GM18907 (cell line): ENCODE results near the gene CCNO.

ENCODE experiments used
- ATAC-seq: cut with Tn5 transposase; IDR thresholded peaks from one replicate; pipeline ENCODE4 v1.9.1; 2021; ENCODE audit warnings: mild to moderate bottlenecking, moderate library complexity; ENCODE audit not compliant: unreplicated experiment

The CCNO gene

GRCh38 chr5:55232985-55233928, at the start of gene CCNO:
CCNO (minus strand) TSS chr5:55233608; CDS start chr5:55233523, 85 bp downstream.
- peak; percentile 63 for ATAC-seq

DNA sequence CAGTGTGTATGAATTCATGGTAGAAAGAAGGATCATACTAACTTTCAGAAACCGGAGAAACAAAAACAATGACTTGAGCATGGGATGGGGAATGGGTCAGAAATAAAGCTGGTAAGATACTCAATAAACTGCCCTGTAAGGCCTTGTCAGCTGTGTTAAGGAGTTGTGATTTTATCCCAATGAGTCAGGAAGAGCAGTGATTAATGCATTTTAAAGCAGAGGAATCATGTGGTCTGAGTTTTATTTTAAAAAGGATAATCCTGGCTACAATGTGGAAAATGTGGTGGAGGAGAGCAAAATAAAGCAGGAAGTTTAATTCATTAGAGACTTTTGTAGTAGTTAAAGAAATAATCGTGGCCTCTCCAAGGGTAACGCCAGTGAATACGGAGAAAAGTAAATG, 45.4 kb upstream of the CCNO start:
- no peak for ATAC-seq

DNA sequence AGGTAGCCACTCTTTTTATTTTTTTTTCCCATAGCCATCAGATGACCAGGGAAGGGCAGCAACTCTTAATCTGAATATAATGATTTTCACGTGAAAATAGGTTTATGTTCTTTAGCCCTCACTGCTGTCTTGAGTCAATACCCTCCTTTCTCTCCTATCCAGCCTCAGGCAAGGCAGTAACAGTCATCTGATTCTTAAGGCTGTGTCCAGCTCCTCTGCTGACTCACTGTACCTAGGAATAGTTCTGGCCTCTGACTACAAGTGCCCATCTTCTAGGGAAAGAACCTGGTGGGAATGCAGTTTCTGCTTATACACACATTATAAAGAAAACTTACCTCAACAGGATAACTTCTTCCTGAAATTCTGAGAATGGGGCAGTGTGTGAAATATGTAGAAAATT, 43.4 kb upstream of the CCNO start:
- no peak for ATAC-seq

- ATAC-seq = no peak
These were observed 24.9 kb upstream of the CCNO start for GRCh38 chr5:55258339-55258738.

- no peak for ATAC-seq
These were observed 21.4 kb upstream of the CCNO start for GRCh38 chr5:55254802-55255201.

DNA sequence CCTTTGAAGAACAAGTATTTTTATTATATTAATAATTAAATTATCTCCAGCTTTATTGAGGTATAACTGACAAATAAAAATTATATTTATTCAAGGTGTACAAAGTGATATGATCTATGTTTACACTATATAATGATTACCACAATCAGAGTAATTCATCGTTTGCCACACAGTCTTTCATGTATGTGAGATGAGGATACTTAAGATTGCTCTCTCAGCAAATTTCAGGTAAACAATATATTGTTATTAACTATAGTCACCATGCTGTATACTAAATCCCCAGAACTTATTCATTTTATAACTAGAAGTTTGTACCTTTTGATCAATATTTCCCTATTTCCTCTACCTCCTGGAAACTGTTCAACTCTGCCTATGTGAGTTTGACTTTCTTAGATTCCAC, 16.7 kb upstream of the CCNO start:
- no peak for ATAC-seq

DNA sequence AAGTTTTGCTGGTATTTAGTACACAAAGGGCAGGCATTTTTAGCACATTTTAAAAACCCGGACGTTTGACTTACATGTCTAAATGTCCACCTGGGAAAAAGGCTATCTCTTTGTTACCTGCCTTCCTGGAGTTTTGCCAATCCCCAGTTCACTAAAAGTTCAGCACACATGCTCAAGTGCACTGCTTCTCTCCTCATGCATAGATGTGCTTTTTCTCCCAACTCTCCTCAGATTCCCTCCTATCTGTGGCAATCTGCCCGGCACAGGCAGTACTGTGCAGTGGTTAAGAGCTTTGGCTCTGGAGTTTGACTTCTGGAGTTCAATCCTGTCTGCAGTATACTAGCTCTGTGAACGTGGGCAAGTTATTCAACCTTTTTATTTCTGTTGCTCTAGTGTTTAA, 8.3 kb upstream of the CCNO start:
- ATAC-seq = no peak

- no peak for ATAC-seq
These were observed 3.4 kb upstream of the CCNO start for GRCh38 chr5:55236800-55237199.

DNA sequence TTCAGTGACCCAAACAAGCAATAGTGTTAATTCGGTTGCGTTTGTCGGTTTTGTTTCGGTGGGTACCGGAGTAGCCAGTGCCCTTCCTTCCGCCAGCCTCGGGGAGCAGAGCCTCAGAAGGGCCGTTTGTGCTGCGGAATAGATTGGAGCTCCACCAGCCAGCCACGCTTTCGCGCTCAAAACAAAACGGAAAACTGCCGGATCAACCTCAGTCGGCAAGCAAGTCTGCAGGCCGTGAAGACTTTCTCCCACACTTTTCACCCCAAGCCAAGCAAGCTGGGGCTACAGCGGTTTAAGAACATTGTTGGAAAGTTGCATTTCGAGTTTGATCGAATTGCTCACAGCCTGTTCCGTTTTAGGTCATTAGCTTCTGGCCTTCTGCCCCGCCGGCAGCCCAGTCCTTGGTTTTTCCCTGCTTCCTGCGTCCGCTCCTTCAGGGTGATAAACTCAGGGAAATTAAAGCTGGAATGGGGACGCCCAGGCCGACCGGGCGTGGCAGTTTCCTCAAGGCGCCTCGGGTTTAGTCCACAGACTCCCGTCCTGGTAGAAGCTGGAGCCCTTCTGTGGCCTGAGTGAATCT, 803 bp upstream of the CCNO start:
- no peak for ATAC-seq

GRCh38 chr5:55232271-55232984, 980 bp downstream of the CCNO start:
- peak; percentile 3 for ATAC-seq

DNA sequence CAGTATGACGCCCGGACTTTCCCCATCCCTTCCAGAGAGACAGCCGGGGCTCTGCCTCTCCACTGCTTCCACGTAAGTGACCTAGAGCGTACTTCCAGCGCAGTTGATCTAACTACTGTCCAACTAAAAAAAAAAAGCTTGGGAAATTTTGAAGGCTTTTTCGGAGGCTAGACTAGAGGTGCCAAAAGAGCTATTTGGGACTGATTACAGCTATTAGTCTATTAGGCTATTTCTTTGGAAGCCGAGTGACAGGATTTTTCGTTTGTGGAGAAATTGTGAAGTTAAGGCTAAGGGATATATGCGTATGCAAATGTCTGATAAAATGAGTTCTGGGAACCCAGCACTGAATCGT, 1.5 kb downstream of the CCNO start:
- no peak for ATAC-seq

DNA sequence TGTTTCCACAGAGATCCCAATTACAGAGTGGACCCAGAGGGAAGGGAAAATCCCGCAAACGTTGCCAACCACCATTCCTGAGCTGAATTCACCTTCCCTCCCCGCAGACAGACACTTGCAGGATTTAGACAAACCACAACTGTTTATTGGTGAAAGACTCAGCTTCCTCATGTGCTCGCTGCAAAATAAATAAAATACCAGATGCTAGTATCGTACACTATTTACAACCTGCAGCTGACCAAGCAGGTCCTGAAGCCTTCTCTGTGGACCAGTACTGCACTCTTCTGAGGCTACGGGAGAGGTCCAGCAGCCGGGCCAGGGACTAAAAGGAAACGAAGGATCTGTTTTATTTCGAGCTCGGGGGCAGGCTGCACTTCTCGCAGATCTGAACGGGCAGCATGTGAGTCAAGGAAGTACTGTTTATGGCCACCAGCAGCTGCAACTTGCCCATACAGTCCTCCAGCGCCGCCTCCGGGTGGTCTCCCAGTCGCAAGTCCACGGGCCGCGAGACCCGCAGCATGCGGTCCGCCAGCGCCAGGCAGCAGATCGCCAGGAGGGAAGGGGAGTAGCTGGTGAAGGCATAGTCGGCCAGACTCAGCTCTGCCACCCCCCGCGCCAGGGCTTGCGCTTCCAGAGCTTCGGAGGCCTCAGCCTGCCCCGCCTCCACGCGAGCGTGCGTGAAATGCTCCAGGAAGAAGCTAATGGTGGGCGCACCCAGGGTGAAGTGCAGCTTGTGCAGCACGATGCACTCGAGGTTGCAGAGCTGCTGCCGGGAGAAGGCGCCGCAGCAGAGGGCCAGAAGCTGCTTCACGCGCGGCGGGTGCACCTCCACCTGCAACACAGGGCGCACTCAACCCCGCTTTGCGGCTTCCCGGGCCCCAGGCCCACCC, 2.1 kb downstream of the CCNO start:
- ATAC-seq = no peak

DNA sequence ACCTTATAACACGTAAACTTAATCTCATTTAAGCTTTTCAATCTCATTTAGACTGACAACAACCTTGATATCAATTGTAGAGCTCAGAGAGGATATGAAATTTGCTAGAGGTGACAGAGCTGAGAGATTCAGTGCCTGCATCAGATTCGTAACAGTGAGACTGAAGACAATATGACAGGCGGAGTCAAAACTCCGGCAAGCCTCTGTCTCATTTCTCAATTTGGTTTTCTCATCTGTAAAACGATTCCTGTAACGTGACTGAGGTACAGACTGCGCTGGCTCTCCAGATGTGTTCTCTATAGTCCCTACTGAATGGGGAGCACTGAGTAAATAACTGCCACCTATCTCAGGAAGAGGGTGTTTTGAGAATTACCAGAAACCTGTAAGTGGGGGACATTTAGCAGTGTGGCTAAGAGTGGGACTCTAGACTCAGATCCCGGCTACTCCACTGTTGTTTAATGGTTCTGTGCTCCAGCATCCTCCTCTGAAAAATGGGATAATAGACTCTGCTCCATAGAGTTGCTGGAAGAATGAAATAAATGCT, 3.2 kb downstream of the CCNO start:
- no peak for ATAC-seq

GRCh38 chr5:55227664-55228430, 5.6 kb downstream of the CCNO start:
- no peak for ATAC-seq

GRCh38 chr5:55226934-55227663, 6.3 kb downstream of the CCNO start, which contains the start of gene MCIDAS:
MCIDAS (minus strand) TSS chr5:55227315; CDS start chr5:55227138, 177 bp downstream.
- ATAC-seq = peak; percentile 37

- ATAC-seq = peak; percentile 59
These were observed 7.1 kb downstream of the CCNO start for GRCh38 chr5:55226027-55226933.

DNA sequence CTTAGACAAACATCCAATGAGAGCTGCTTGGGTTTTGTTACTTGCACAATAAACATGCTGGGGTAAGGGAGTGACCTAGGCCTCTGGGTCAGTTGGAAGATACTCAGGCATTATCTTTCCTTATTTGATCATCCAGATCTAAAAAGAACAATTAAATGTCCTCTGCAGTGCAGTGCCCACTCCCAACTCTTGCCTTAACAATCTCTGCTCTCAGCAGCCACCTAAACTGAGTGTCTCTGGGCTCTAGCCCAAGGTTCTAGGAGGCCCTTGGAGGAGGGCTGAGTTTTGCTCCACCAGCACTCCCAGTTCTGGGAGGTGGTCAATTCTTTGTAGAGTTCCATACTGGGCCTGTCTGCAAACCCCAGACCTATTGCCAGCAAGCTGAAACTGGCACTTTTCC, 8.1 kb downstream of the CCNO start:
- ATAC-seq = no peak

DNA sequence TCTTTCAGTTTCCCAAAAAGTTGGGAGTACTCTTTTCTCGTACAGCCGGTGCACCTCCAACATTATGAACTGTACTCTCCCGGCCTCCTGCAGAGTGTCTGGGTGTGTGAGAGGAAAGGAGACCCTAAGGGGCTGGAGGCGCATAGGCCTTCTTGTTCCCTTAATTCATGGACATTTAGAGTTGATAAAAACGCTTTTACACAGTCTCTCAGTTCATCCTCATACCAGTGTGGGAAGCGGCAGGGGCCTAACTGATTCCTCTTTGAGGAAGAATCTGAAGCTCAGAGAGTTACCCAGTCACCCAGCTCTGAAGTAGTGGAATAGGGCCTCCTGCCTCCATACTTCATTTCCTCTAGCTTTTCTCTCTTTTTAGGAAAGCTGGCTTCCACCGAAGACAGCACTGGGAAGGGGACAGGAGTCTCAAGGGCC, 9.6 kb downstream of the CCNO start:
- ATAC-seq = no peak
